ENCODE results near the gene AGTPBP1. TPM values are rescaled to one million over a fixed set of nuclear protein-coding genes. Genes with fewer than 3 reads are reported as not detected.

The AGTPBP1 gene
- polyA plus RNA-seq, 3 donors = 22.8 to 27.7 (median 26.1) TPM

- DNase-seq = no peak
Observed at GRCh38 chr9:85553475-85553874, 188.3 kb downstream of the AGTPBP1 start.

GRCh38 chr9:85547599-85547998, 194.2 kb downstream of the AGTPBP1 start:
- no peak for DNase-seq

- no peak for DNase-seq
Observed at GRCh38 chr9:85543196-85543595, 198.6 kb downstream of the AGTPBP1 start.

GRCh38 chr9:85541876-85542275, 199.9 kb downstream of the AGTPBP1 start:
- DNase-seq = no peak

- no peak for DNase-seq
Observed at GRCh38 chr9:85536514-85536913, 205.2 kb downstream of the AGTPBP1 start.

GRCh38 chr9:85536076-85536475, 205.7 kb downstream of the AGTPBP1 start:
- no peak for DNase-seq

GRCh38 chr9:85534340-85534739, 207.4 kb downstream of the AGTPBP1 start:
- DNase-seq = no peak

GRCh38 chr9:85533538-85533937, 208.2 kb downstream of the AGTPBP1 start:
- DNase-seq = no peak

GRCh38 chr9:85530721-85531120, 211.0 kb downstream of the AGTPBP1 start:
- no peak for DNase-seq

- DNase-seq = no peak
Observed at GRCh38 chr9:85528607-85529006, 213.1 kb downstream of the AGTPBP1 start.

GRCh38 chr9:85528142-85528541, 213.6 kb downstream of the AGTPBP1 start:
- DNase-seq = no peak

GRCh38 chr9:85527331-85528020, 214.3 kb downstream of the AGTPBP1 start:
- DNase-seq = no peak

- no peak for DNase-seq
Observed at GRCh38 chr9:85524531-85524930, 217.2 kb downstream of the AGTPBP1 start.

GRCh38 chr9:85523202-85523601, 218.6 kb downstream of the AGTPBP1 start:
- DNase-seq = no peak

- DNase-seq = peak; percentile 60
Observed at GRCh38 chr9:85522459-85523092, 219.2 kb downstream of the AGTPBP1 start.

GRCh38 chr9:85521371-85522197, 220.2 kb downstream of the AGTPBP1 start:
- DNase-seq = no peak

GRCh38 chr9:85516976-85517637, 224.6 kb downstream of the AGTPBP1 start:
- no peak for DNase-seq

- no peak for DNase-seq
Observed at GRCh38 chr9:85516455-85516854, 225.3 kb downstream of the AGTPBP1 start.

- no peak for DNase-seq
Observed at GRCh38 chr9:85515021-85515420, 226.7 kb downstream of the AGTPBP1 start.

GRCh38 chr9:85514256-85514655, 227.5 kb downstream of the AGTPBP1 start:
- no peak for DNase-seq

- no peak for DNase-seq
Observed at GRCh38 chr9:85511746-85512145, 230.0 kb downstream of the AGTPBP1 start.

GRCh38 chr9:85510830-85511504, 230.8 kb downstream of the AGTPBP1 start:
- no peak for DNase-seq
